Coronary artery (tissue), 2 donors: ENCODE results near the gene FAM184A.
A peak's percentile ranks its signal among the peaks of the same experiment; 100 is the strongest.

ENCODE experiments used
- DNase-seq: peaks from one replicate; pipeline ENCODE4 v3.0.0-alpha.2; 2017; ENCODE audit warnings: low spot score
- H3K27ac ChIP-seq, 2 donors: fragments of 200-600 bp; sonication (generic); one replicate each; pipeline ENCODE4 v1.5.1; 2016 to 2019
- H3K4me3 ChIP-seq: fragments of 200-600 bp; sonication (generic); 2 replicates; pipeline ENCODE4 v1.5.1; 2016; ENCODE audit warnings: mild to moderate bottlenecking, moderate library complexity
- TF ChIP-seq, protein P1 (sequence below): fragments of 200-600 bp; sonication (generic); IDR thresholded peaks from one replicate; pipeline ENCODE4 v1.5.1; 2019; ENCODE audit warnings: antibody characterized with exemption

Gene FAM184A, protein sequence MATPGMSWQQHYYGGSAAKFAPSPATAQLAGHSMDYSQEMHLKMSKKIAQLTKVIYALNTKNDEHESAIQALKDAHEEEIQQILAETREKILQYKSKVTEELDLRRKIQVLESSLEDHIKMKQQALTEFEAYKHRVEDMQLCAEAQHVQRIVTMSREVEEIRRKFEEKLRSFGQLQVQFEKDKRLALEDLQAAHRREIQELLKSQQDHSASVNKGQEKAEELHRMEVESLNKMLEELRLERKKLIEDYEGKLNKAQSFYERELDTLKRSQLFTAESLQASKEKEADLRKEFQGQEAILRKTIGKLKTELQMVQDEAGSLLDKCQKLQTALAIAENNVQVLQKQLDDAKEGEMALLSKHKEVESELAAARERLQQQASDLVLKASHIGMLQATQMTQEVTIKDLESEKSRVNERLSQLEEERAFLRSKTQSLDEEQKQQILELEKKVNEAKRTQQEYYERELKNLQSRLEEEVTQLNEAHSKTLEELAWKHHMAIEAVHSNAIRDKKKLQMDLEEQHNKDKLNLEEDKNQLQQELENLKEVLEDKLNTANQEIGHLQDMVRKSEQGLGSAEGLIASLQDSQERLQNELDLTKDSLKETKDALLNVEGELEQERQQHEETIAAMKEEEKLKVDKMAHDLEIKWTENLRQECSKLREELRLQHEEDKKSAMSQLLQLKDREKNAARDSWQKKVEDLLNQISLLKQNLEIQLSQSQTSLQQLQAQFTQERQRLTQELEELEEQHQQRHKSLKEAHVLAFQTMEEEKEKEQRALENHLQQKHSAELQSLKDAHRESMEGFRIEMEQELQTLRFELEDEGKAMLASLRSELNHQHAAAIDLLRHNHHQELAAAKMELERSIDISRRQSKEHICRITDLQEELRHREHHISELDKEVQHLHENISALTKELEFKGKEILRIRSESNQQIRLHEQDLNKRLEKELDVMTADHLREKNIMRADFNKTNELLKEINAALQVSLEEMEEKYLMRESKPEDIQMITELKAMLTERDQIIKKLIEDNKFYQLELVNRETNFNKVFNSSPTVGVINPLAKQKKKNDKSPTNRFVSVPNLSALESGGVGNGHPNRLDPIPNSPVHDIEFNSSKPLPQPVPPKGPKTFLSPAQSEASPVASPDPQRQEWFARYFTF

DNA sequence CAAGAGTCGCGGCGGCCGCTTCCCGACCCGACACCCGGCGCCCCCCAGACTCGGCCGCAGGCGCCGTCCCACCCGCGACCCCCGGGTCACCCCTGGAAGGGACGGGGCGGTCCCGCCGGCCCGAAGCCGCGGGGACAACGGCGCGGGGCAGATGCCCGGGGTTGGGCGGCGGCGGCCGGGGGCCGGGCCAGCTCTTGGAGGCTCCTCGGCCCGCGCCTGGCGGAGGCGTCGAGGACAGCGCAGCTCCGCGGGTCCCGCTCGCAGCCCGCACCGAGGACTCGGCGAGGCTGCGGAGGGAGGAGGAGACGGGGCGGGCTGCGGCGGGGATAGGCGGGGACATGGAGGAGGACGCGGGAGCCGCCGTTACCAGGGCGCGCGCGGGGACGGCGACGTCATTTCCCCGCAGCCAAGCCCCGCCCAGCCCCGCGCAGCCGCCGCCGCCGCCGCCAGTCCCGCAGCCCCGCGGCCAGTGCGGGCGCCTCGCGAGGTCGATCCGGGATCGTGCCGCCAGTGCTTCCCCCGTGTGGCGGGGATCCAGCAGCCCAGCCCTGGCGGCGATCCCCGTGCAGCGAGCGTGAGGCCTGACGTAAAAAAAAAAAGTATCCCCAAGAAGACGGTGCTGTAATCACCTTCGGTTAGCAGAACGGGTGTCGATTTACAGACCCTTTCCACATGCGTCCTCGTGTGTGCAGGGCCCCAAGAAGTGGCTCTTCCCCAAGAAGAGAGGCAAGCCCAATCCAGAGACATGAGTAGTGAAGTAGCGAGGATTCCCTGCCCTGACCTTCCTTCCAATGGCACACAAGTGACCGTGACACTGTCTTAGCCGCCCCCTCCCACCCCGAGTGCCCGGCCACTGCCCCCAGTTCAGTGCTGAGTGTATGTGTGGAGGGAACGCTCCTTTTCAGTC is at the start of gene FAM184A:
Gene FAM184A, minus strand, starts transcription at position 289 of the 907 bp plus-strand sequence. CDS start 365 bp downstream, outside the sequence.
- TF ChIP-seq, protein P1, sequence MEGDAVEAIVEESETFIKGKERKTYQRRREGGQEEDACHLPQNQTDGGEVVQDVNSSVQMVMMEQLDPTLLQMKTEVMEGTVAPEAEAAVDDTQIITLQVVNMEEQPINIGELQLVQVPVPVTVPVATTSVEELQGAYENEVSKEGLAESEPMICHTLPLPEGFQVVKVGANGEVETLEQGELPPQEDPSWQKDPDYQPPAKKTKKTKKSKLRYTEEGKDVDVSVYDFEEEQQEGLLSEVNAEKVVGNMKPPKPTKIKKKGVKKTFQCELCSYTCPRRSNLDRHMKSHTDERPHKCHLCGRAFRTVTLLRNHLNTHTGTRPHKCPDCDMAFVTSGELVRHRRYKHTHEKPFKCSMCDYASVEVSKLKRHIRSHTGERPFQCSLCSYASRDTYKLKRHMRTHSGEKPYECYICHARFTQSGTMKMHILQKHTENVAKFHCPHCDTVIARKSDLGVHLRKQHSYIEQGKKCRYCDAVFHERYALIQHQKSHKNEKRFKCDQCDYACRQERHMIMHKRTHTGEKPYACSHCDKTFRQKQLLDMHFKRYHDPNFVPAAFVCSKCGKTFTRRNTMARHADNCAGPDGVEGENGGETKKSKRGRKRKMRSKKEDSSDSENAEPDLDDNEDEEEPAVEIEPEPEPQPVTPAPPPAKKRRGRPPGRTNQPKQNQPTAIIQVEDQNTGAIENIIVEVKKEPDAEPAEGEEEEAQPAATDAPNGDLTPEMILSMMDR = peak; percentile 16
- peak within 1 kb of the TSS; percentile 93 for H3K4me3 ChIP-seq
- H3K27ac ChIP-seq = peak within 1 kb of the TSS; percentile 64 to 83
- DNase-seq = no peak

DNA sequence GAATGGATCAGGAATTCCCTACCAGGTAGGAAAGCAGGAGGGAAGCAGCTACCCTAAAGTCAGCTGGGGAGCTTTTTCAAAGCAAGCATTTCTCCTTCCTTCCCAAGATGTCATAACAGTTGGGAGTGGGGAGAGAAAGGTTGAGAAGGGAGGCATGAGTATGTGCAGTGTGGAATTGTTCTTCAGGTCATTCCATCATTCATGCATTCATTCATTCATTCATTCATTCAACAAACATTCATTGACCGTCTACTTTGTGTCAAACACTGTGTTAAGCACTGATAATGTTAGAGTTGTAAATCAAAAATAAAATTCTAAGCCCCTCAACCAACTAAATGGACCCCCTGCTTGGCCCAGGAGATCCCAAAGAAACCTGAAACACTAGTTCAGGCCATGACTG is 49.2 kb upstream of the FAM184A start:
- TF ChIP-seq, protein P1 = no peak
- DNase-seq = no peak
- H3K4me3 ChIP-seq = no peak overlapping the region
- no peak overlapping the region for H3K27ac ChIP-seq

DNA sequence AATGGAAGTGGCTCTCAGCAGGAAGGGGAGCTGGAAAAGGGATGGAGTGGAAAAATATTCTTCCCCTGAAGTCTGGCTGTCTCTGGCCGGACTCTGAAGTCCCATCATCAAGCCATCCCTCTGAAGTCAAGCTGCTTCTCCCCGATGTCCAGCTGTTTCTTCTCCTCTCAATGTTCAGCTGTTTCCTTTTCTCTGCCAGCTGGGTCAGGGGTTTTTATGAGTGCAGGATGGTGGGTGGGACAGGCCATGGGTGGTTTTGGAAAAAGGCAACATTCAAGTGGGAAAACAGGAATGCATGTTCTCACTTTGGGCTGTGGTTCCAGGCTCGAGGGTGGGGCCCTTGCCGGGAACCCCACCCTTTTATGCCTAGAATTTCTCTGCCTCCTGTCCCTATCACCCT is 48.4 kb upstream of the FAM184A start:
- DNase-seq = no peak
- TF ChIP-seq, protein P1 = no peak
- no peak overlapping the region for H3K4me3 ChIP-seq
- H3K27ac ChIP-seq = no peak overlapping the region

DNA sequence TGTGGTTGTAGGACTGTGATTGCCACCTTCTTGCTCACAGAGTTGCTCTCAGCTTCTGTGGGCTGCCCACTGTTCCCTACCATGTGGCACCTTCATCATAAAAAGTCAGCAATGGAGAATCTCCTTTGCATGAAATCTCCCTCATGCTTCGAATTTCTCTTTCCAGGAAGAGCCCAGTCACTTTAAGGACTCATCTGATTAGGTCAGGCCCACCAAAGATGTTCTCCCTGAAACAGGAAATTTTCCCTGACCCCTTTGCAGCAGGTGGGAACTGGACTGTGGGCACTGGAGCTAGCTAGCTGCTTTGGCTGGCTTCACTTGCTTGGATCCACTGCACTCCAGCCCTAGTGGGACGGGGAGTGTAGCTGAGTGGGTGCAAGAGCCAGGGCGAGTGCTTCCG is 47.7 kb upstream of the FAM184A start:
- TF ChIP-seq, protein P1 = no peak
- DNase-seq = no peak
- no peak overlapping the region for H3K27ac ChIP-seq
- no peak overlapping the region for H3K4me3 ChIP-seq

DNA sequence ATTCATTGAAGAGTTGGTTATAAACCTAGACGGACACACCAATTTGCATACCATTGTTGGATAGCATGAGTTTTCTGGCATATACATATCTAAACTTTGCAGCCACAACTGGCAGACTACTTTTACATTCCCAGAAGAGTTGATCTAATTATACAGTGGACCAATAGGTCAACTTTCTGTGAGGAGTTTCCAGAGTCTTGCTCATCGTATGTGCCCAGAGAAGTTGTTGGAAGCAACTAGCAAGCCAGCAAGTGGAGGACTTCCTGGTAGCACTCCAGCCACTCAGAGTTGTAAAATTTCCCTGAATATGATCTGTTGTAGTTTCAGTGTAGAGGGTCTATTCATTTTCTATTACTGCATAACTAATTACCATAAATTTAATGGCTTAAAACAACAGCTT is 47.1 kb upstream of the FAM184A start:
- H3K27ac ChIP-seq = no peak overlapping the region
- no peak overlapping the region for H3K4me3 ChIP-seq
- TF ChIP-seq, protein P1 = no peak
- DNase-seq = no peak
